GM04503 (cell line): Measurements from ENCODE around the gene ATP7A.
A peak's percentile ranks its signal among the peaks of the same experiment; 100 is the strongest.
"Not testable (repeated sequence)": the region's sequence is repeated elsewhere in the genome, so short reads cannot be mapped to it uniquely, and the experiment has no call there.

Experiments
- DNase-seq: peaks from one replicate; pipeline ENCODE4 v3.0.0-alpha.2; 2012; ENCODE audit warnings: low read depth

Gene ATP7A

DNA sequence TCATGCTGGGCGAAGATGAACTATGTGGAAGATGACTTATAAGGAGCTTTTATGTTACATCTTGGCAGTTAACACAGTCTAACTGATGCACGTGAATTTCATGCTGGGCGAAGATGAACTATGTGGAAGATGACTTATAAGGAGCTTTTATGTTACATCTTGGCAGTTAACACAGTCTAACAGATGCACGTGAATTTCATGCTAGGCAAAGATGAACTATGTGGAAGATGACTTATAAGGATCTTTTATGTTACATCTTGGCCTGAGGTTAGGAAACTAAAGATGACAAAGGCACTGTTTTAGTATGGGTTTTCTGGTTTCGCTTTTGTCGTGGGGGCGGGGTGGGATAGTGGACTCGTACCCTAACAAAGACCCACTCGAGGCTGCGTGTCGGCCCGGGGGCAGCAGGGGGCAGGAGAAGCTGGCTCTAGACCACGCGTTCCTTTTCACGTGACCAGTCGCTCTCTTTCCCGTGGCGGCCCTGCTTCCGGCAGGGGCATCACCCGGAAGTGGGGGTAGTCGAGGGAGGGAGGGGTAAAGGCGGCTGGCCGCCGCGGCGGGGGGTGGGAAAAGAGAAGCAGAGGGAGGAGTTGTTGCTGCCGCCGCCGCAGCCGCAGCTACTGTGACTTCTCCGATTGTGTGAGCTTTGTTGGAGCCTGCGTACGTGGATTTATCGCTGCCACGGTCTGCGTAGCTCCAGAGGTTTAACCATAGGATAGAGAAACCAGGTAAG lies at the start of gene ATP7A:
ATP7A (plus strand) TSS at position 586 of the 733 bp plus-strand sequence. CDS start 60,949 bp downstream, outside the sequence.
- DNase-seq = peak; percentile 34

- no peak for DNase-seq
Measured at GRCh38 chrX:77875372-77875771, 35.1 kb upstream of the ATP7A start.

- DNase-seq = not testable (repeated sequence)
Measured at GRCh38 chrX:77881418-77881817, 29.1 kb upstream of the ATP7A start.

DNA sequence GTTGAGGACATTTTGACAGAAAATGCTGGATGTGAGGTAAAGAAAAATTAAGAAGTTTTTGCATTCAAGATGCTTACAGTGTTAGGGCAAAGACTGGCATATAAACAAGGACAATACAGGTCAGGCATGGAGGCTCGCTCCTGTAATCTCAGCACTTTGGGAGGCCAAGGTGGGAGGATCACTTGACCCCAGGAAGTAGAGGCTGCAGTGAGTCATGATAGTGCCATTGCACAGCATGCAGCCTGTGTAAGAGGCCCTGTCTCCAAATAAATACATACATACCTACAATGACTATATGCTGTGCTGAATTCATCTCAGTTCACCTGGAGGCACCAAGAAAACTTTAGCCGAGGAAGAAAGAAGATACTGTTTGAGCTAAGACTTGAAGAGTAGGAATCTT lies 17.6 kb upstream of the ATP7A start:
- no peak for DNase-seq

DNA sequence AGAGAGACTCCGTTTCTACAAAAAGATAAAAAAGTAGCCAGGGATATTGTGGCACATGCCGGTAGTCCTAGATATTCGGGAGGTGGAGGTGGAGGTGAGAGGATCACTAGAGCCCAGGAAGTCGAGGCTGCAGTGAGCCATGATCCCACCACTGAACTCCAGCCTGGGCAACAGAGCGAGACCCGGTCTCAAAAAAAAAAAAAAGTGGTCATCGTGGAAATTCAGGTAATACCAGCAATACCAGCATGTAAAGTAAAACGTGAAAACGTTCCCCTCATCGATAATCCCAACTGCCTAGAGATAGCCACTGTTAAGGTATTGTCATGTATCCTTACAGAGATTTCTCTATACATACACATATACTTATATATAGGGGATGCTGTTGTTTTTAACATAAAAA lies 16.8 kb upstream of the ATP7A start:
- no peak for DNase-seq

DNA sequence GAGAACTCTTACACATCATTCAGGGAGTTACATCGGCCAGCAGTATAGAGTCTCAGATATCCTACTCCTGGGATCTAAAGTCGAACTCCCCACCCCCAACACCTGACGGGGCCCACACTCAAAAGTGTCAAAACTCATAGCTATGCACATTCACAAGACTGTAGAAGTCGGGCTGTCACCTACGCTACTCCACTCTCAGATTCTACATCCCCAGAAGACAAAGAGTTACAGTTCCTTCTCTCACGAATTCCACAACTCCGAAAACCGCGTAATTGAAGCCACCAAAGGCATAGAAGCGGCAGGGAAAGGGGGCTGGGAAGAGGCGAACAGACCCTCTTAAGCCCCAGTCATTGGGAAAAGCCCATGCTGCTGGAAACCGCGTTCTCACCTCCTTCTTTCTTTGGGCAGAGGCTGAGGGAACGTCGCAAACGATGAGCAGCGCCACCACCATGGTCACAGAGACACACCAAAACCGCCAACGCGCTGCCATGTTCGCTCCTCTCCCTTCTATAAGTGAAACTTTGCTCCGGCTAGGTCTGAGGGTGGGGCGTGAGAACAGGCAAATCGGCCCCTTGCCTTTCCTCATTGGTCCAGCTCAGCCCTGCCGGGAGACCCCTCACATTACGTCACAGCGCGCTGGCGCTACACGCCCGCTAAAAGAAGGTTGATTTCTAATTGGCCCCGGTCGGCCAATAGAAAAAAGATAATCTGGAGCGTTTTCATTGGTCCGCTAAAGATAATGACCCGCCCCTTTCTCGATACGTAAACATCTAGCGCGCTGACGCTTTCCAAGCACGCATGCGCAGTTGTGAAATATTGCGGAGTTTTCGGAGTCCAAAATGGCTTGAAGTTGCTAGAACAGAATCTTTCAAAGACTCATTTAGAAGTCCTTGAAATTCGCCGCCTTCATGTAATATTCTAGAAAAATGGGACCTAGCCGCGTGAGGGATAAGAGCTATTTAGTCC lies 15.3 kb upstream of the ATP7A start, which contains the start of gene MAGT1:
MAGT1 (minus strand) TSS at position 515 of the 966 bp plus-strand sequence; CDS start at position 490, 25 bp downstream.
- peak; percentile 80 for DNase-seq

- peak; percentile 87 for DNase-seq
Measured at GRCh38 chrX:77899081-77899828, 11.2 kb upstream of the ATP7A start, which contains the start of gene COX7B. Gene COX7B, plus strand, starts transcription at chrX:77899468. Its CDS starts 86 bp downstream, at chrX:77899554.

- no peak for DNase-seq
Measured at GRCh38 chrX:77900688-77901087, 9.8 kb upstream of the ATP7A start.

- no peak for DNase-seq
Measured at GRCh38 chrX:77901506-77901905, 9.0 kb upstream of the ATP7A start.

DNA sequence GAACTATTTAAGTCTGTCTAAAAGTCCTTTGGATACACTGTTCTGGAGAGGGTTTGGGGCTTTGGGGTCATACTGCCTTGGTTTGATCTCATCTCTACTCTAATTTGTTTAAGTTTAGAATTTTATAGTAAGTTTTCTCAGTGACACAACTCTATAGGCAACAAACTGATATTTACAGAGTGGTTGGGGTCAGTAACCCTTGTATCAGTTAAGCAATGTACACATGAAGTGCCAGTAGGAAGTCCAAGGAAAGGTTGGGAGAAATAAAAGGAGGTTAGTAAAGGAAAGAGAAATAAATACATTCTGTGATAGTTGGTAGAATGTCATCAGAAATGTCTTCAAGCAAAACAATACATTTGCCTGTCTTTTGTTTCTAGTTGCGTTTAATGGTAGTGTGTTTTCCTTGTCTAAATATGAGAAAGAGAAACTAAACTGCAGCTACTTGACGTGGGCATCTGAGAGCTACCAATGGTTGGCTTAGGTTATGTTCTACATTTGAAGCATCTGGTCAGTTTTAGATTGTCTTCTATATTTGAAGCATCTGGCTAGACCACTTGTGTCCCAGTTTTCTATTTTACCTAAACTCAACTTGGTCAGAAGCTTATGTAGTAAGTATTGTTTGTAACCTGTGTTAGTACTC lies 6.9 kb downstream of the ATP7A start:
- DNase-seq = no peak

DNA sequence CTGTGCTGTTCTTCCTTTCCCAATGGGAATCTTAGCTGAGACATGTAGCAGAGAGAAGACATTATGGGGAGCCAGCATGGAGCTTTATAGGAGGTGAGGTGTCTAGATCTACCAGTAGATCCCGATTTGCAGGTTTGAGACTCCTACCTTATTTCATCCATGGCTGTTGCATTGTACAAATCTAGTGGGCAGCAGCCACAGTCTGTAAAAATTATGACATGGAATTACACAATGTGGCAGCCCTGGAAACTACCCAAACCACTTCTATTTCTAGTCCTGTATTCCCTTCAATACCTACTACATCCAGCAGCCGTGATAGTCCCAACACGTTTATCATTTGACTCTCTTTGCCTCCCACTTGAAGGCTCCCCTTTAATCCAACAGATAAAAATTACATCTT lies 8.1 kb downstream of the ATP7A start:
- DNase-seq = no peak

DNA sequence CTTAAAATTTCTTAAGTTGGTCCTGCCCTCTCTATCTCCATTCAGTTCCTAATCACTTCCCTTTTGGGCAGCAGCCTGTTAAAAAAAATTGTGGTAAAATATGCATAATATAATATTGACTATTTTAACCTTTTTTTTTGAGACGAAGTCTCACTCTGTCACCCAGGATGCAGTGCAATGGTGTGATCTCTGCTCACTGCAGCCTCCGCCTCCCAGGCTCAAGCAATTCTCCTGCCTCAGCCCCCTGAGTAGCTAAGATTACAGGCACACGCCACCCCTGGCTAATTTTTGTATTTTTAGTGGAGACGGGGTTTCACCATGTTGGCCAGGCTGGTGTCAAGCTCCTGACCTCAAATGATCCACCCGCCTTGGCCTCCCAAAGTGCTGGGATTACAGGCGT lies 8.9 kb downstream of the ATP7A start:
- not testable (repeated sequence) for DNase-seq

DNA sequence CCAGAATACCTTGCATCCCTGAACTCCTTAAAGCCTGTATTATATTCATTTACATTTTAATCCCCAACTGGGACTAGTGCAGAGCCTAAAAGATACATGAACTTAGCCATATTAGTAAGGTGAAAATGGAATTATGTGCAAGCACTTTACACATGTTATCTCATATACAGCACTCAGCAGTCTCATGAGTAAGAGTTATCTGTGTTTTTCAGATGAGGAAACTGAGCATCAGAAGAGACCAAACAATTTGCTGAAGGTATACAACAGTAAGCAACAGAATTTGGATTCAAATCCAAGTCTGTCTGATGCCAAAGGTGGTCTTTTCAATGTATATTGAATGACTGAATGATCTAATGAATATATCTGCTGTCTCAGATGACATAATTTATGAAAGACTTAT lies 12.3 kb downstream of the ATP7A start:
- no peak for DNase-seq

GRCh38 chrX:77924320-77924859 lies 13.9 kb downstream of the ATP7A start:
- no peak for DNase-seq

DNA sequence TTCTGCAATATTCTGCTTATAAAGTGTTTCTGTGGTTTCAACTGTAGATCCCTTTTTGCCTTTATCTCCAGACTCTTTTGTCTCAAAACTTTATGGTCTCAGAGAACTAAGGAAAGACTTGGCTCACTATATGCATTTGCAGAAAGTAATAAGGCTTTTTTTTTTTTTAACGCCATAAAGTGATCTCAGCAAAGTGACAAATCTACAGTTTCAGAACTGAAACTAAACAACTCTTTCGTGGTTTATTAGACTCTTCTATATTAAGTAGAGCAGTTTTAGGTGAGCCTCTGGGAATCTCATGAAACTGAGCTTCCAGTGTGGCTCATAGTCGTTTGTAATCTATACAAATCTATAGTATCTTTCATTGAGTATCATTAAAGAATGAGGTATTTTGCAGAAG lies 15.3 kb downstream of the ATP7A start:
- DNase-seq = no peak

- no peak for DNase-seq
Measured at GRCh38 chrX:77930581-77930980, 20.1 kb downstream of the ATP7A start.

GRCh38 chrX:77935886-77936285 lies 25.4 kb downstream of the ATP7A start:
- DNase-seq = no peak

GRCh38 chrX:77936299-77936698 lies 25.8 kb downstream of the ATP7A start:
- no peak for DNase-seq

GRCh38 chrX:77937291-77937690 lies 26.8 kb downstream of the ATP7A start:
- no peak for DNase-seq

- DNase-seq = no peak
Measured at GRCh38 chrX:77938083-77938680, 27.7 kb downstream of the ATP7A start.

DNA sequence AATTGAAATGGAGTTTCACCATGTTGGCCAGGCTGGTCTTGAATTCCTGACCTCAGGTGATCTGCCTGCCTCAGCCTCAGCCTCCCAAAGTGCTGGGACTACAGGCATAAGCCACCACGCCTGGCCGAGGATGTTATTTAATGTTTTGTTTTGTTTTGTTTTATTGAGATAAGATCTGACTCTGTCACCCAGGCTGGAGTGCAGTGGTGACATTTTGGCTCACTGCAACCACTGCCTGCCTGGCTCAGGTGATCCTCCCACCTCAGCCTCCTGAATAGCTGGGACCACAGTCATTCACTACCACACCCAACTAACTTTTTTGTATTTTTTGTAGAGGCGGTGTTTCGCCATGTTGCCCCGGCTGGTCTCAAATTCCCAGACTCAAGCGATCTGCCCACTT lies 34.5 kb downstream of the ATP7A start:
- DNase-seq = not testable (repeated sequence)
